Caco-2 (cell line): ENCODE data around the gene HYAL4. TPM values are rescaled to one million over a fixed set of nuclear protein-coding genes. Genes with fewer than 3 reads are reported as not detected.

ENCODE experiments used
- BruUV-seq: library from RNA; stranded (reverse); fragments of 400-500 nt; replicated peaks from 2 replicates; lab custom pipeline; 2021; lab: Mats Ljungman, UMichigan
- CTCF ChIA-PET: fragments of 300-600 bp; sonication (Branson Sonifier 250); formaldehyde crosslinking; loops from one replicate; lab custom pipeline; 2022; ENCODE audit warnings: antibody characterized with exemption; lab: Charles Lee
- POLR2A ChIA-PET: fragments of 300-600 bp; sonication (Branson Sonifier 250); formaldehyde crosslinking; loops from one replicate; lab custom pipeline; 2022; ENCODE audit warnings: antibody characterized with exemption; lab: Charles Lee
- DNase-seq, 2 experiments: peaks; one replicate each; pipeline versions ENCODE4 v3.0.0 to v3.0.0-alpha.2; 2020 to 2022
- H3K27me3 ChIP-seq: replicated peaks from 2 replicates; pipeline ENCODE4 v1.6.0; 2011; ENCODE audit warnings: low read length; ENCODE audit not compliant: control insufficient read depth, insufficient read depth
- H3K36me3 ChIP-seq: 2 replicates; pipeline ENCODE4 v1.5.1; 2011; ENCODE audit warnings: low read length; ENCODE audit not compliant: control insufficient read depth, insufficient read depth
- H3K4me1 ChIP-seq: fragments of 250-450 bp; sonication (Bioruptor Pico); 2 replicates; pipeline ENCODE4 v1.5.1; 2020; ENCODE audit warnings: mild to moderate bottlenecking
- H3K4me3 ChIP-seq: 2 replicates; pipeline ENCODE4 v1.5.1; 2011; ENCODE audit warnings: low read depth, mild to moderate bottlenecking, control low read depth, low read length
- H3K9me3 ChIP-seq: fragments of 250-450 bp; sonication (Bioruptor Pico); 2 replicates; pipeline ENCODE4 v1.5.1; 2020; ENCODE audit warnings: mild to moderate bottlenecking, moderate library complexity
- H3K27ac Mint-ChIP-seq: one replicate; pipeline ENCODE4 v1.8.0; 2022; ENCODE audit warnings: mixed read lengths; ENCODE audit not compliant: unreplicated experiment
- H3K27me3 Mint-ChIP-seq: one replicate; pipeline ENCODE4 v1.8.0; 2022; ENCODE audit warnings: mixed read lengths; ENCODE audit not compliant: insufficient read depth, unreplicated experiment
- H3K36me3 Mint-ChIP-seq: one replicate; pipeline ENCODE4 v1.8.0; 2022; ENCODE audit warnings: mild to moderate bottlenecking, mixed read lengths; ENCODE audit not compliant: insufficient read depth, unreplicated experiment
- H3K4me1 Mint-ChIP-seq: one replicate; pipeline ENCODE4 v1.8.0; 2022; ENCODE audit warnings: low read depth, mixed read lengths; ENCODE audit not compliant: unreplicated experiment
- H3K4me3 Mint-ChIP-seq: one replicate; pipeline ENCODE4 v1.8.0; 2022; ENCODE audit warnings: mild to moderate bottlenecking, moderate library complexity, mixed read lengths; ENCODE audit not compliant: unreplicated experiment
- H3K9me3 Mint-ChIP-seq: one replicate; pipeline ENCODE4 v1.8.0; 2022; ENCODE audit warnings: mixed read lengths; ENCODE audit not compliant: unreplicated experiment
- intact Hi-C: fragments of 100-400 bp; cut with micrococcal nuclease; formaldehyde crosslinking; loops from one replicate; pipeline ENCODE4 v1.10.0; 2022; ENCODE audit not compliant: unreplicated experiment
- total RNA-seq: library from RNA; stranded (reverse); gene quantifications from 2 replicates; pipeline ENCODE4 v1.2.3, GENCODE V29; 2022
- TF ChIP-seq, protein P1 (sequence below), 2 experiments: fragments of 200-600 bp in 1 of 2; IDR thresholded peaks; 1 replicate in 1 of 2; 2 replicates in 1 of 2; pipeline versions ENCODE4 v1.5.1 to v1.8.0; 2011 to 2022; ENCODE audit warnings: antibody characterized with exemption in 1 of 2, control low read depth in 1 of 2, inconsistent platforms in 1 of 2, low read depth in 1 of 2, low read length in 1 of 2, mild to moderate bottlenecking in 1 of 2, moderate library complexity in 1 of 2; ENCODE audit not compliant: insufficient read depth in 1 of 2, severe bottlenecking in 1 of 2, unreplicated experiment in 1 of 2

The HYAL4 gene
- total RNA-seq, 1 experiment from 2014 or later = 0.68 TPM

GRCh38 chr7:123797673-123798531, 47.1 kb upstream of the HYAL4 start:
- H3K36me3 Mint-ChIP-seq = peaks cover 4% of the 10 kb centered on the region

GRCh38 chr7:123798532-123799188, 46.3 kb upstream of the HYAL4 start:
- TF ChIP-seq, protein P1, sequence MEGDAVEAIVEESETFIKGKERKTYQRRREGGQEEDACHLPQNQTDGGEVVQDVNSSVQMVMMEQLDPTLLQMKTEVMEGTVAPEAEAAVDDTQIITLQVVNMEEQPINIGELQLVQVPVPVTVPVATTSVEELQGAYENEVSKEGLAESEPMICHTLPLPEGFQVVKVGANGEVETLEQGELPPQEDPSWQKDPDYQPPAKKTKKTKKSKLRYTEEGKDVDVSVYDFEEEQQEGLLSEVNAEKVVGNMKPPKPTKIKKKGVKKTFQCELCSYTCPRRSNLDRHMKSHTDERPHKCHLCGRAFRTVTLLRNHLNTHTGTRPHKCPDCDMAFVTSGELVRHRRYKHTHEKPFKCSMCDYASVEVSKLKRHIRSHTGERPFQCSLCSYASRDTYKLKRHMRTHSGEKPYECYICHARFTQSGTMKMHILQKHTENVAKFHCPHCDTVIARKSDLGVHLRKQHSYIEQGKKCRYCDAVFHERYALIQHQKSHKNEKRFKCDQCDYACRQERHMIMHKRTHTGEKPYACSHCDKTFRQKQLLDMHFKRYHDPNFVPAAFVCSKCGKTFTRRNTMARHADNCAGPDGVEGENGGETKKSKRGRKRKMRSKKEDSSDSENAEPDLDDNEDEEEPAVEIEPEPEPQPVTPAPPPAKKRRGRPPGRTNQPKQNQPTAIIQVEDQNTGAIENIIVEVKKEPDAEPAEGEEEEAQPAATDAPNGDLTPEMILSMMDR (IDR thresholded peaks at IDR 0.05; ENCODE audit: insufficient read depth in 1 of 2, low read depth in 1 of 2, low read length in 1 of 2, severe bottlenecking in 1 of 2, unreplicated experiment in 1 of 2) = no peak
- no peaks in the 10 kb centered on the region for H3K27me3 ChIP-seq
- H3K4me1 ChIP-seq = peaks cover 36% of the 10 kb centered on the region
- ChIA-PET CTCF (interaction anchor here (1.0 to 2.0 kb wide), 5 partner anchors 26 to 241 kb away, joined by 3 to 8 read pairs (median 7); no protein-coding TSS in a partner anchor), POLR2A (interaction anchor here (1.3 kb wide), 1 partner anchor 50 kb away, joined by 6 read pairs; the partner anchor contains the start of gene WASL)
- Mint-ChIP-seq H3K9me3 (peaks cover 28% of the 10 kb centered on the region), H3K36me3 (peaks cover 4% of the 10 kb centered on the region), H3K27ac (peak overlapping the region; percentile 18), H3K4me3 (peak overlapping the region; percentile 23), H3K4me1 (peaks cover 37% of the 10 kb centered on the region), H3K27me3 (no peaks in the 10 kb centered on the region)
- H3K4me3 ChIP-seq = no peak overlapping the region
- BruUV-seq = no TSS peak
- H3K36me3 ChIP-seq = 0 out of 2 replicates have a peak, but pooled peaks cover 1% of the 10 kb centered on the region
- DNase-seq = peak; percentile 24 to 51
- intact Hi-C loops = loop anchor here (1.0 to 5.0 kb wide), 9 partner anchors 18 to 184 kb away; partner anchors contain the start of gene WASL
- H3K9me3 ChIP-seq = no peaks in the 10 kb centered on the region

More at GRCh38 chr7:123797673-123798531, 47.1 kb upstream of the HYAL4 start:
- no peaks in the 10 kb centered on the region for H3K9me3 ChIP-seq
- H3K4me1 ChIP-seq = peaks cover 36% of the 10 kb centered on the region
- peaks cover 37% of the 10 kb centered on the region for H3K4me1 Mint-ChIP-seq
- H3K27ac Mint-ChIP-seq = peak overlapping the region; percentile 18
- BruUV-seq = no TSS peak
- TF ChIP-seq, protein P1 (IDR thresholded peaks at IDR 0.05; ENCODE audit: insufficient read depth in 1 of 2, low read depth in 1 of 2, low read length in 1 of 2, severe bottlenecking in 1 of 2, unreplicated experiment in 1 of 2) = peak in 1 of 2 experiments; percentile 49
- no peak overlapping the region for H3K4me3 ChIP-seq
- intact Hi-C loops = loop anchor here (1.0 to 5.0 kb wide), 11 partner anchors 19 to 217 kb away; partner anchors contain the start of gene WASL
- ChIA-PET POLR2A (interaction anchor here (1.3 kb wide), 1 partner anchor 49 kb away, joined by 6 read pairs; the partner anchor contains the start of gene WASL), CTCF (interaction anchor here (1.0 to 2.0 kb wide), 5 partner anchors 27 to 240 kb away, joined by 3 to 8 read pairs (median 7); no protein-coding TSS in a partner anchor)
- H3K36me3 ChIP-seq = 0 out of 2 replicates have a peak, but pooled peaks cover 1% of the 10 kb centered on the region
- peak overlapping the region; percentile 23 for H3K4me3 Mint-ChIP-seq
- DNase-seq = peak; percentile 44 to 60
- no peaks in the 10 kb centered on the region for H3K27me3 Mint-ChIP-seq
- no peaks in the 10 kb centered on the region for H3K27me3 ChIP-seq
- peaks cover 32% of the 10 kb centered on the region for H3K9me3 Mint-ChIP-seq

GRCh38 chr7:123802249-123802648, 42.7 kb upstream of the HYAL4 start:
- no peaks in the 10 kb centered on the region for H3K36me3 ChIP-seq
- Mint-ChIP-seq H3K36me3 (no peaks in the 10 kb centered on the region), H3K4me3 (no peak overlapping the region), H3K4me1 (peaks cover 18% of the 10 kb centered on the region), H3K9me3 (no peaks in the 10 kb centered on the region), H3K27me3 (no peaks in the 10 kb centered on the region), H3K27ac (no peak overlapping the region)
- H3K9me3 ChIP-seq = no peaks in the 10 kb centered on the region
- POLR2A ChIA-PET = no interaction called here
- TF ChIP-seq, protein P1 (IDR thresholded peaks at IDR 0.05; ENCODE audit: insufficient read depth in 1 of 2, low read depth in 1 of 2, low read length in 1 of 2, severe bottlenecking in 1 of 2, unreplicated experiment in 1 of 2) = no peak
- peaks cover 17% of the 10 kb centered on the region for H3K4me1 ChIP-seq
- no peaks in the 10 kb centered on the region for H3K27me3 ChIP-seq
- BruUV-seq = no TSS peak
- CTCF ChIA-PET = interaction anchor here (0.6 kb wide), 1 partner anchor 69 kb away, joined by 5 read pairs; no protein-coding TSS in a partner anchor
- H3K4me3 ChIP-seq = no peak overlapping the region
- intact Hi-C loops = no loop called here
- no peak for DNase-seq
